IMR-90 (cell line): ENCODE data around the gene CDK13. TPM values are rescaled to one million over a fixed set of nuclear protein-coding genes. Genes with fewer than 3 reads are reported as not detected.

ENCODE experiments used
- ATAC-seq: fragments of 200-7000 bp; cut with Tn5 transposase; 2 replicates; pipeline ENCODE4 v1.9.1; 2020; ENCODE audit warnings: low read depth, mild to moderate bottlenecking, moderate library complexity
- BruUV-seq: library from RNA; stranded (reverse); fragments of 400-500 nt; replicated peaks from 2 replicates; lab custom pipeline; 2021; lab: Mats Ljungman, UMichigan
- CTCF ChIA-PET: fragments of 300-600 bp; formaldehyde crosslinking; extraction: SDS; loops from one replicate; lab custom pipeline; 2021; ENCODE audit warnings: antibody characterized with exemption; lab: Yijun Ruan, JAX
- POLR2A ChIA-PET: fragments of 300-600 bp; sonication (Branson Sonifier 250); formaldehyde crosslinking; loops from one replicate; lab custom pipeline; 2022; ENCODE audit warnings: antibody characterized with exemption; ENCODE audit not compliant: unreplicated experiment; lab: Charles Lee
- DNase-seq: peaks from one replicate; pipeline ENCODE4 v3.0.0; 2013
- H2AFZ ChIP-seq: replicated peaks from 2 replicates; pipeline ENCODE3; 2013; ENCODE audit warnings: low read length, mild to moderate bottlenecking; ENCODE audit not compliant: poor library complexity
- H2AK5ac ChIP-seq: 2 replicates; pipeline ENCODE4 v1.6.1; 2013; ENCODE audit warnings: low read depth, low read length, inconsistent platforms
- H2AK9ac ChIP-seq: replicated peaks from 2 replicates; pipeline ENCODE3; 2013; ENCODE audit warnings: mild to moderate bottlenecking, low read depth, low read length, moderate library complexity; ENCODE audit not compliant: poor library complexity
- H2BK120ac ChIP-seq: 2 replicates; pipeline ENCODE4 v1.6.1; 2013; ENCODE audit warnings: low read depth, low read length, inconsistent platforms
- H2BK15ac ChIP-seq: 3 replicates; pipeline ENCODE4 v1.6.1; 2013; ENCODE audit warnings: low read depth, low read length, inconsistent platforms
- H2BK20ac ChIP-seq: 2 replicates; pipeline ENCODE4 v1.6.1; 2013; ENCODE audit warnings: low read depth, mild to moderate bottlenecking, inconsistent platforms, low read length, moderate library complexity
- H2BK5ac ChIP-seq: 2 replicates; pipeline ENCODE4 v1.6.1; 2013; ENCODE audit warnings: mild to moderate bottlenecking, low read depth, low read length, inconsistent platforms; ENCODE audit not compliant: poor library complexity, severe bottlenecking
- H3K14ac ChIP-seq: replicated peaks from 2 replicates; pipeline ENCODE4 v1.6.1; 2013; ENCODE audit warnings: low read depth, low read length, inconsistent platforms
- H3K18ac ChIP-seq: 2 replicates; pipeline ENCODE4 v1.6.1; 2013; ENCODE audit warnings: low read depth, low read length, control low read depth
- H3K23ac ChIP-seq: 2 replicates; pipeline ENCODE4 v1.6.1; 2013; ENCODE audit warnings: low read depth, low read length, inconsistent platforms
- H3K27ac ChIP-seq: 2 replicates; pipeline ENCODE4 v1.5.1; 2013; ENCODE audit warnings: mild to moderate bottlenecking, control low read depth, low read length; ENCODE audit not compliant: insufficient read depth
- H3K27me3 ChIP-seq: 2 replicates; pipeline ENCODE4 v1.6.1; 2013; ENCODE audit warnings: low read length; ENCODE audit not compliant: control insufficient read depth, insufficient read depth
- H3K36me3 ChIP-seq: 2 replicates; pipeline ENCODE4 v1.6.1; 2013; ENCODE audit warnings: low read length, mixed read lengths; ENCODE audit not compliant: control insufficient read depth, insufficient read depth
- H3K4ac ChIP-seq: 2 replicates; pipeline ENCODE4 v1.6.1; 2013; ENCODE audit warnings: low read depth, low read length, inconsistent platforms
- H3K4me1 ChIP-seq: 2 replicates; pipeline ENCODE4 v1.6.1; 2013; ENCODE audit warnings: low read length, mixed read lengths; ENCODE audit not compliant: control insufficient read depth, insufficient read depth
- H3K4me2 ChIP-seq: 2 replicates; pipeline ENCODE4 v1.6.1; 2013; ENCODE audit warnings: low read depth, mild to moderate bottlenecking, control low read depth, low read length, moderate library complexity
- H3K4me3 ChIP-seq: 2 replicates; pipeline ENCODE4 v1.5.1; 2013; ENCODE audit warnings: low read depth, mild to moderate bottlenecking, control low read depth, low read length, moderate library complexity; ENCODE audit not compliant: insufficient read depth
- H3K56ac ChIP-seq: 2 replicates; pipeline ENCODE4 v1.6.1; 2013; ENCODE audit warnings: low read length, inconsistent platforms; ENCODE audit not compliant: insufficient read depth; ENCODE audit errors: extremely low read depth
- H3K79me1 ChIP-seq, 2 experiments: 2 replicates each; pipeline ENCODE4 v1.6.1; 2013; ENCODE audit warnings: low read length in 2 of 2, inconsistent platforms in 1 of 2, low read depth in 1 of 2
- H3K9ac ChIP-seq: 2 replicates; pipeline ENCODE4 v1.6.1; 2013; ENCODE audit warnings: low read depth, low read length, control low read depth
- H3K9me1 ChIP-seq: 2 replicates; pipeline ENCODE4 v1.6.1; 2013; ENCODE audit warnings: low read length, inconsistent platforms; ENCODE audit not compliant: insufficient read depth
- H3K9me3 ChIP-seq: 2 replicates; pipeline ENCODE4 v1.6.1; 2013; ENCODE audit warnings: low read length; ENCODE audit not compliant: control insufficient read depth, insufficient read depth
- H4K20me1 ChIP-seq: 2 replicates; pipeline ENCODE4 v1.6.1; 2013; ENCODE audit warnings: low read length, inconsistent platforms; ENCODE audit not compliant: insufficient read depth
- H4K5ac ChIP-seq: 2 replicates; pipeline ENCODE4 v1.6.1; 2013; ENCODE audit warnings: mild to moderate bottlenecking, low read depth, low read length, control low read depth
- H4K8ac ChIP-seq, 2 experiments: 2 replicates each; pipeline ENCODE4 v1.6.1; 2013; ENCODE audit warnings: low read depth in 2 of 2, low read length in 2 of 2, control low read depth in 1 of 2, inconsistent platforms in 1 of 2
- H4K91ac ChIP-seq: 2 replicates; pipeline ENCODE4 v1.6.1; 2013; ENCODE audit warnings: low read depth, low read length, inconsistent platforms; ENCODE audit not compliant: insufficient read depth
- CEBPB ChIP-seq: IDR thresholded peaks from 2 replicates; pipeline ENCODE4 v1.6.1; 2012; ENCODE audit warnings: low read depth, low read length, improper control_type of control experiment
- FOS ChIP-seq: fragments of 150-350 bp; IDR thresholded peaks from 2 replicates; pipeline ENCODE4 v1.6.1; 2016; ENCODE audit warnings: low read depth, low read length
- MAZ ChIP-seq: IDR thresholded peaks from 2 replicates; pipeline ENCODE4 v1.6.1; 2012; ENCODE audit warnings: low read depth, mild to moderate bottlenecking, low read length, improper control_type of control experiment, moderate library complexity, borderline replicate concordance
- MXI1 ChIP-seq: IDR thresholded peaks from 2 replicates; pipeline ENCODE4 v1.6.1; 2012; ENCODE audit warnings: low read depth, mild to moderate bottlenecking, low read length, moderate library complexity, borderline replicate concordance
- POLR2A ChIP-seq: IDR thresholded peaks from 2 replicates; pipeline ENCODE4 v1.6.1; 2012; ENCODE audit warnings: mild to moderate bottlenecking, low read depth, low read length
- RCOR1 ChIP-seq: IDR thresholded peaks from 2 replicates; pipeline ENCODE4 v1.6.1; 2012; ENCODE audit warnings: mild to moderate bottlenecking, low read length, improper control_type of control experiment; ENCODE audit not compliant: insufficient replicate concordance
- RFX5 ChIP-seq: IDR thresholded peaks from 2 replicates; pipeline ENCODE4 v1.8.0; 2012; ENCODE audit warnings: low read depth, mild to moderate bottlenecking, low read length, moderate library complexity
- USF2 ChIP-seq: fragments of 150-350 bp; IDR thresholded peaks from 2 replicates; pipeline ENCODE4 v1.6.1; 2017; ENCODE audit warnings: mild to moderate bottlenecking, antibody characterized with exemption, low read length, low read depth
- WGBS, 2 experiments: methylation state at CpG; one replicate each; pipeline versions ENCODE4 v1.1.5 to v1.1.7; 2013; ENCODE audit warnings: missing lambda C conversion rate in 2 of 2; ENCODE audit not compliant: insufficient read length in 1 of 2; ENCODE audit errors: extremely low coverage in 2 of 2; 5-methylcytosine and 5-hydroxymethylcytosine counted together
- dilution Hi-C: fragments of 300-500 bp; cut with HindIII; formaldehyde crosslinking; loops from one replicate; pipeline ENCODE4 v1.14.3; 2018; ENCODE audit warnings: low sequenced_read_pairs; ENCODE audit not compliant: unreplicated experiment
- in situ Hi-C: fragments of 300-500 bp; cut with MboI; formaldehyde crosslinking; loops from 3 replicates; pipeline ENCODE4 v1.14.3; 2019; ENCODE audit warnings: low sequenced_read_pairs, inconsistent platforms, mixed read lengths
- intact Hi-C: fragments of 100-400 bp; cut with micrococcal nuclease; formaldehyde crosslinking; loops from 2 replicates; pipeline ENCODE4 v1.10.0; 2022
- polyA plus RNA-seq, 3 experiments: library from polyadenylated mRNA; depleted of rRNA; stranded (reverse); fragments of >200 nt; gene quantifications; 2 replicates each; pipeline ENCODE4 v1.2.3, GENCODE V29; 2012; ENCODE audit warnings: low replicate concordance in 1 of 3
- total RNA-seq: library from RNA; depleted of rRNA; stranded (reverse); fragments of >200 nt; gene quantifications from 2 replicates; pipeline ENCODE4 v1.2.3, GENCODE V29; 2012

Gene CDK13
- total and polyA plus RNA-seq, 2 of the 4 experiments (the other 2 are of a cell fraction) = 20.1 to 50.4 TPM

GRCh38 chr7:40014376-40014775, 64.3 kb downstream of the CDK13 start:
- dilution Hi-C loops (no loop called here), in situ Hi-C loops (no loop called here), intact Hi-C loops (loop anchor here (5.0 kb wide), 1 partner anchor 33 kb away; no protein-coding TSS in a partner anchor)
- Histone ChIP-seq H2AFZ (no peak overlapping the region), H3K4me3 (no peak overlapping the region), H4K91ac (no peak overlapping the region), H4K8ac (no peak overlapping the region), H3K4me1 (peaks cover 4% of the 10 kb centered on the region; the same call in 1 of the 2 replicates), H3K36me3 (peaks cover 9% of the 10 kb centered on the region), H3K23ac (no peak overlapping the region), H2BK15ac (no peak overlapping the region), H3K4ac (no peak overlapping the region), H3K4me2 (no peak overlapping the region), H3K18ac (no peak overlapping the region), H2BK120ac (no peak overlapping the region), H2BK20ac (no peak overlapping the region), H2AK9ac (no peak overlapping the region), H3K79me1 (peaks cover 27 to 28% of the 10 kb centered on the region in 2 experiments), H3K9me1 (peaks cover 6% of the 10 kb centered on the region; the same call in 1 of the 2 replicates), H2AK5ac (no peak overlapping the region), H3K27me3 (no peaks in the 10 kb centered on the region), H3K14ac (no peak overlapping the region), H3K9me3 (no peaks in the 10 kb centered on the region), H3K9ac (no peak overlapping the region), H2BK5ac (no peak overlapping the region), H3K27ac (no peak overlapping the region), H4K5ac (no peak overlapping the region), H3K56ac (no peak overlapping the region), H4K20me1 (peaks cover 5% of the 10 kb centered on the region; the same call in 1 of the 2 replicates)
- ChIA-PET POLR2A (no interaction called here), CTCF (interaction anchor here (1.4 kb wide), 1 partner anchor 10 kb away, joined by 6 read pairs; no protein-coding TSS in a partner anchor)
- no peak for DNase-seq
- ATAC-seq = no peak
- WGBS, 2 experiments = no CpG with 5 or more reads among the region's 4 CpGs
- no TSS peak for BruUV-seq
- TF ChIP-seq POLR2A (no peak), FOS (no peak), RCOR1 (no peak), MXI1 (no peak), CEBPB (no peak), MAZ (no peak), RFX5 (no peak), USF2 (no peak)
